Measurements from ENCODE around the gene BAIAP2L2.

GRCh38 chr22:38110863-38111852 lies 674 bp upstream of the BAIAP2L2 start:
- TF ChIP-seq POLR2A (IDR thresholded peaks at IDR 0.05; ENCODE audit: extremely low read depth, insufficient read length) (no peak), CTCF (IDR thresholded peaks at IDR 0.05; ENCODE audit: low read depth, low read length) (no peak), MYC (IDR thresholded peaks at IDR 0.05; ENCODE audit: low read depth, low read length) (no peak)

Measured in NB4 (cell line).